ENCODE results near the gene RHOT1.

Gene RHOT1

DNA sequence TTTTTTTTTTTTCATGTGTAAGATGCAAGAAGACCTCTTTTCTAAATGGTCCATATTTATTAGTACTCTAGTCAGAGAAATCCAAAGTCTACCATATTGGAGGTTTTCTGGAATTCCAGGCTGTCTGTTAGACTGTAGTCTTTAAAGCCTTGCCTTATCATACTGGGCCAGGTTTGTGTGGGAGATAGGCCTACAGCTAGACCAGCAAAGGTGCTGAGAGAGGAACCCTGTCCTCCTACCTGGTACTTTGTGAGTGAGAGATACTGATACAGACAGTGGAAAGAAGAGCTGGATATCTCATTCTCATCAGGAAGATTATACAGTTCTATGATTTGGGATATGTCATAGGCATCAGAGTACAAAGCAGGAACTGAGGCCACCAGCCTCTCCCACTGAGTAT, 8.1 kb downstream of the RHOT1 start:
- TF ChIP-seq GATA3 (IDR thresholded peaks at IDR 0.05; ENCODE audit: low read depth, low read length), result no peak
- TF ChIP-seq GATA2 (IDR thresholded peaks at IDR 0.05; ENCODE audit: low read depth, low read length), result no peak

- TF ChIP-seq GATA3 (IDR thresholded peaks at IDR 0.05; ENCODE audit: low read depth, low read length) (no peak), GATA2 (IDR thresholded peaks at IDR 0.05; ENCODE audit: low read depth, low read length) (no peak)
Measured at GRCh38 chr17:32152130-32152529, 9.8 kb downstream of the RHOT1 start.

- TF ChIP-seq GATA3 (IDR thresholded peaks at IDR 0.05; ENCODE audit: low read depth, low read length), result no peak
- no peak for TF ChIP-seq GATA2 (IDR thresholded peaks at IDR 0.05; ENCODE audit: low read depth, low read length)
Measured at GRCh38 chr17:32155896-32156295, 13.6 kb downstream of the RHOT1 start.

- TF ChIP-seq GATA2 (IDR thresholded peaks at IDR 0.05; ENCODE audit: low read depth, low read length), result no peak
- TF ChIP-seq GATA3 (IDR thresholded peaks at IDR 0.05; ENCODE audit: low read depth, low read length), result no peak
Measured at GRCh38 chr17:32156656-32157055, 14.4 kb downstream of the RHOT1 start.

DNA sequence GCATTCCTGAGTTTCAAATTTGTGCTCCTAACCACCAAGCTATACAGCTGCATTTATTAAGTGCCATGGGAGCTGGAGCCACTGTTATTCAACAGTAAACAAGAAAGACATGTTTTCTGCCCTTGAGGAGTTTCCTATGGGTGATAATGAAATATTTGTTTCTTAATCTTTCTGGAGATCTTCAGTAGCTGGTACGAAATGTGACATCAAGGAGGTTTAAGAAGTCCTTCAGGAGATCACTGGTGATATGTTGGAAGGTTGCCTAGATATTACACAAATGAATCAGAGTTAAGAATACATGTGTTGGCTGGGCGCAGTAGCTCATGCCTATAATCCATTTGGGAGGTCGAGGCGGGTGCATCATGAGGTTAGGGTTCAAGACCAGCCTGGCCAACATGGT, 14.9 kb downstream of the RHOT1 start:
- TF ChIP-seq GATA2 (IDR thresholded peaks at IDR 0.05; ENCODE audit: low read depth, low read length) (no peak), GATA3 (IDR thresholded peaks at IDR 0.05; ENCODE audit: low read depth, low read length) (no peak)

DNA sequence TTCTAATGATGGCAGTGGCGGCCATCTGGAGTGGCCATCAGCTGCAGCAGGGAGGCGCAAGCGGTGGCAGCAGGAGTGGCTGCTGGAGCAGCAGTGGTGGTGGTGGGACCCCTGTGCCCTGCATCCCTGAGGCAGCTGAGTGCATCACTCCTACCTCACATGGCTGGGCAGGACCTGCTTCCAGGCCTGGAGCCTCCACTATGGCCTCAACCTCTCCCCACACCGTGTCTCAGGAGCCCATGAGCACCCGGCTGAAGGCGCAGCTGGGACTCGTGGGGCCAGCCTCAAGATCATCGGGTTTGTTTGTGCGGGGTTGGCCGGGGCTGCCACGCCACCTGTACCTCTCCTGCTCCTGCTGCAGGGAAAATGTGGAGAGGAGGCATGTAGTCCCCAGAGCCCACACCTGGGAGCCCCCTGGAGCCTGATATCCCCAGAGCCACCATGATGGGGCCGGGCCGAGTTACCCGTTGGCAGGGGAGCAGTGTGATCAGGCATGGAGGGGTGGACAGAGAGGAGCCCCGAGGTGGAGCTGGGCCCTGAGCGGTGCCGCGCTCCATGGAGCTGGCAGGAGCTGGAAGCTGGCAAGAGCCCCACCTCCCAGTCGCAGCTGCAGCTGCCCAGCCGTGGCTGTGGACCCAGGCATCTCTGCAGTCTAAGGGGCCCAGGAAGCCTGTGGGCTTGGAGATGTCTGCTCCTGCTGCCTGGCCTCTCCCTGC, 16.7 kb downstream of the RHOT1 start:
- TF ChIP-seq GATA3 (IDR thresholded peaks at IDR 0.05; ENCODE audit: low read depth, low read length) (no peak), GATA2 (IDR thresholded peaks at IDR 0.05; ENCODE audit: low read depth, low read length) (no peak)

- TF ChIP-seq GATA3 (IDR thresholded peaks at IDR 0.05; ENCODE audit: low read depth, low read length), result no peak
- TF ChIP-seq GATA2 (IDR thresholded peaks at IDR 0.05; ENCODE audit: low read depth, low read length), result no peak
Measured at GRCh38 chr17:32159586-32160438, 17.5 kb downstream of the RHOT1 start.

DNA sequence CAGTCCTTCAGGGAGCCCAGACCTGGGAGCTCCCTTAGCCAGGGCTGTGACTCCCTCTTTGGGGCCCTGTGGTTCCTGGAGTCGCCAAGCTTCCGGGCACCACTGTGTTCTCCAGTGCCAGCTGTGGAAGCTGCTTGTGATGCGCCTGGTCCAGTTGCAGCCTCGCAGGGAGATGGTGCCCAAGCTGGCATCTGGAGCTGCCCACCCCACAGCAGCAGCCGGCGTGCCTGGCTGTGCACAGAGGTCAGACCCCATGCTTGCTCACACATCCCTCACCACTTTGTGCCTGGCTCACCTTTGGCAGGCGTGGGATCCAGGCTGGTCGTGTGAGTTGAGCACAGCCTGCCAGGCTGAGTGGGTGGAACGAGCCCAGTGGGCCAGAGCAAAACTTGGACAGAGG, 18.2 kb downstream of the RHOT1 start:
- TF ChIP-seq GATA2 (IDR thresholded peaks at IDR 0.05; ENCODE audit: low read depth, low read length) (no peak), GATA3 (IDR thresholded peaks at IDR 0.05; ENCODE audit: low read depth, low read length) (no peak)

DNA sequence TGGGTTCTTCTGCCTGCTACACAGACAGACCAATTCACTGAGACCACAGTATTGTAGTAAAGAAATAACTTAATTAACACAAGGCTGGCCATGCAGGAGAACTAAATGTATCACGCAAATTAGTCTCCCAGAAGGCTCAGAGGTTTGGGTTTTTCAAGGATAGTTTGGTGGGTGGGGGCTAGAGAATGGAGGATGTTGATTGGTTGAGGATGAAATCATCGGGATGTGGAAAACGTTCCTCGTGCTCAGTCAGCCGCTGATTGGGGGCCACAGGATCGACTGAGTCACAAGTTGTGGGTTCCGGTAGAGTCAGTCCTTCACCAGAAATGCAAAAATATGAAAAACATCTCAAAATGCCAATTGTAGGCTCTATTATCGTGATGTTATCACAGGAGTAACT, 18.7 kb downstream of the RHOT1 start:
- no peak for TF ChIP-seq GATA2 (IDR thresholded peaks at IDR 0.05; ENCODE audit: low read depth, low read length)
- no peak for TF ChIP-seq GATA3 (IDR thresholded peaks at IDR 0.05; ENCODE audit: low read depth, low read length)

DNA sequence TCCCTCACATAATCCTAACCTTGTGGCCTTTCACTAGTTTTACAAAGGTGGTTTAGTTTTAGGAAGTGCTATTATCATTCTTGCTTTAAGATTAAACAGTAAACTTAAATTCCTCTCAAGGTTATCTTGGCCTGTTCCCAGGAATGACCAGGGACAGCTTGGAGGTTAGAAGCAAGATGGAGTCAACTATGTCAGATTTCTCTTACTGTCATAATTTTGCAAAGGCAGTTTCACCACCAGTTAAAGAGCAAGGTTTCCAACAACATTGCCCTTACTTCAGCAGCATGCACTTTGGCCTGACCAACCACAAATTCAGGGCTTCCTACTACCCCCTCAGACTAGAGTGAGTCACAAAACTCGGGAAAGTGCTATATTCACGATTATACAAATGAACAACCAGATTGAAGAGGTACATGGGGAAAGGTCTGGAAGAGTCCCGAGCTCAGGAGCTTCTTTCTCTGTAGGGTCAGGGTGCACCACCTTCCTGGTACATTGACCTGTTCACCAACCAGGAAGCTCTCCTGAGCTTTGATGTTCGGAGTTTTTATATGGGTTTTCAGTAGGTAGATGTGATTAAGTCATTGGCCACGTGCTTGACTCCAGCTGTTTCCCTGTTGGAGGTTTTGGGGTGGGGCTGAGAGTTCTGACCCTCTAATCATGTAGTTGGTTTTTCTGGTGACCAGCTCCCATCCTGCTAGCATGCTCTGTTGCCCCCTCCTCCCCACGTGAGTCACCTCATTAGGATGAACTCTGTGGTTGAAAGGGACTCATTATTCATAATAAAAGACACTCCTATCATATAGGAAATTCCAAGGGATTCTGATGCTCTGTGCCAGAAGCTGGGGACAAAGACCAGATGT, 19.4 kb downstream of the RHOT1 start:
- no peak for TF ChIP-seq GATA2 (IDR thresholded peaks at IDR 0.05; ENCODE audit: low read depth, low read length)
- no peak for TF ChIP-seq GATA3 (IDR thresholded peaks at IDR 0.05; ENCODE audit: low read depth, low read length)

GRCh38 chr17:32174889-32175288, 32.6 kb downstream of the RHOT1 start:
- TF ChIP-seq GATA2 (IDR thresholded peaks at IDR 0.05; ENCODE audit: low read depth, low read length) (no peak), GATA3 (IDR thresholded peaks at IDR 0.05; ENCODE audit: low read depth, low read length) (no peak)

DNA sequence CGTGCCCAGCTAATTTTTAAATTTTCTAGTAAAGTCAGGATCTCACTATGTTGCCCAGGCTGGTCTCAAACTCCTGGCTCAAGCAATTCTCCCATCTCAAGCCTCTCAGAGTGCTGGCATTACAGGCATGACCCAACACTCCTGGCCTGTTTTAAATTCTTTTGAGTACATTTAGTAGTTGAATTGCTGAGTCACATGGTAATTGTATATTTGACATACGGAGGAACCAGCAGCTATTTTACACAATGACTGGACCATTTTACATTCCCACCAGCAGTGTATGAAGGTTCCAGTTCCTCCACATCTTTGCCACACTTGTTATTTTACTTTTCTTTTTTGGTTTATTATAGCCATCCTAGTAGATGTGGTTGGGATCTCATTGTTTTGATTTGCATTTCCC, 43.6 kb downstream of the RHOT1 start:
- TF ChIP-seq GATA3 (IDR thresholded peaks at IDR 0.05; ENCODE audit: low read depth, low read length) (no peak), GATA2 (IDR thresholded peaks at IDR 0.05; ENCODE audit: low read depth, low read length) (no peak)

- TF ChIP-seq GATA3 (IDR thresholded peaks at IDR 0.05; ENCODE audit: low read depth, low read length) (no peak), GATA2 (IDR thresholded peaks at IDR 0.05; ENCODE audit: low read depth, low read length) (no peak)
Measured at GRCh38 chr17:32187271-32187670, 45.0 kb downstream of the RHOT1 start.

DNA sequence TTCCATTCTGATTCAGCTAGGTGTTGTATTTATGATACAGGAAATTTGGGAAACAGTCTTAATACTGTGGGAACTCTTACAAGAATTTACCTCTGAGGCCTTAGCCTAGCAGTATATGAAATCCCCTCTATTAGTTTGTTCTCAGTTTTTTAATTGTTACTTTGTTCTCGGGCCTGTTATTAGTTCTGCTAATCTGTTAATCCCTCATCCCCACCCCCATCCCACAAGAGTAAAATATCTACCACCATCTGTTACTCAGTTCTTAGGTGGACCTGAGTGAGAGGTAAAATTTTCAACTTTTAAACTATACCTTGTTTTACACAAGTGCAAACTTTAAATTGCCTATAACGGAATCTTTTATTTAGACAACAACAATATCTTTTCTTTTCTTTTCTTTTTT, 47.0 kb downstream of the RHOT1 start:
- no peak for TF ChIP-seq GATA2 (IDR thresholded peaks at IDR 0.05; ENCODE audit: low read depth, low read length)
- no peak for TF ChIP-seq GATA3 (IDR thresholded peaks at IDR 0.05; ENCODE audit: low read depth, low read length)
